Hepatocyte (in vitro differentiated cells): ENCODE measurements around the gene MAP7D3. TPM values are rescaled to one million over a fixed set of nuclear protein-coding genes. Genes with fewer than 3 reads are reported as not detected.

ENCODE experiments used
- DNase-seq: peaks from one replicate; pipeline ENCODE4 v3.0.0-alpha.2; 2016; ENCODE audit warnings: low spot score
- H2AFZ ChIP-seq: fragments of 200-600 bp; sonication (generic); 2 replicates; pipeline ENCODE4 v1.6.0; 2016; ENCODE audit warnings: antibody characterized with exemption, mild to moderate bottlenecking
- H3K27ac ChIP-seq: fragments of 200-600 bp; sonication (generic); 2 replicates; pipeline ENCODE4 v1.5.1; 2016; ENCODE audit warnings: mild to moderate bottlenecking
- H3K27me3 ChIP-seq: fragments of 200-600 bp; sonication (generic); 2 replicates; pipeline ENCODE4 v1.6.1; 2016
- H3K36me3 ChIP-seq: fragments of 200-600 bp; sonication (generic); replicated peaks from 2 replicates; pipeline ENCODE4 v1.5.1; 2016; ENCODE audit warnings: low read depth; ENCODE audit not compliant: insufficient read depth
- H3K4me1 ChIP-seq: fragments of 200-600 bp; sonication (generic); 2 replicates; pipeline ENCODE4 v1.5.1; 2016; ENCODE audit warnings: mild to moderate bottlenecking, moderate library complexity; ENCODE audit not compliant: insufficient read depth
- H3K4me2 ChIP-seq: fragments of 200-600 bp; sonication (generic); 2 replicates; pipeline ENCODE4 v1.6.0; 2016
- H3K4me3 ChIP-seq: fragments of 200-600 bp; sonication (generic); 2 replicates; pipeline ENCODE4 v1.5.1; 2016; ENCODE audit warnings: mild to moderate bottlenecking
- H3K79me2 ChIP-seq: fragments of 200-600 bp; sonication (generic); 2 replicates; pipeline ENCODE4 v1.6.0; 2017; ENCODE audit warnings: mild to moderate bottlenecking
- H3K9me2 ChIP-seq: fragments of 200-600 bp; sonication (generic); replicated peaks from 2 replicates; pipeline ENCODE4 v1.6.0; 2017; ENCODE audit warnings: mild to moderate bottlenecking; ENCODE audit not compliant: insufficient read depth
- H3K9me3 ChIP-seq: fragments of 200-600 bp; sonication (generic); 2 replicates; pipeline ENCODE4 v1.5.1; 2016; ENCODE audit warnings: low read depth, mild to moderate bottlenecking
- H4K20me1 ChIP-seq: fragments of 200-600 bp; sonication (generic); 2 replicates; pipeline ENCODE4 v1.6.0; 2016; ENCODE audit warnings: mild to moderate bottlenecking; ENCODE audit not compliant: insufficient read depth, poor library complexity, severe bottlenecking
- CTCF ChIP-seq: fragments of 200-600 bp; sonication (generic); IDR thresholded peaks from 2 replicates; pipeline ENCODE4 v1.5.1; 2016; ENCODE audit warnings: antibody characterized with exemption, mild to moderate bottlenecking; ENCODE audit not compliant: poor library complexity
- EZH2 ChIP-seq: fragments of 200-600 bp; sonication (generic); IDR thresholded peaks from 2 replicates; pipeline ENCODE4 v1.6.1; 2016; ENCODE audit warnings: antibody characterized with exemption, mild to moderate bottlenecking, borderline replicate concordance
- EZH2phosphoT487 ChIP-seq: fragments of 200-600 bp; sonication (generic); IDR thresholded peaks from one replicate; pipeline ENCODE4 v1.6.1; 2018; ENCODE audit warnings: antibody characterized with exemption, mild to moderate bottlenecking, low read depth, moderate library complexity; ENCODE audit not compliant: unreplicated experiment, severe bottlenecking
- WGBS: methylation state at CpG from one replicate; pipeline ENCODE4 v1.1.6; 2016; ENCODE audit warnings: low lambda C conversion rate; ENCODE audit errors: missing lambda C conversion rate; 5-methylcytosine and 5-hydroxymethylcytosine counted together
- polyA plus RNA-seq: library from polyadenylated mRNA; unstranded; fragments of >200 nt; fragmentation: Nextera tagmentation; extraction: Ambion mirVana; gene quantifications from 2 replicates; pipeline ENCODE4 v1.2.1, GENCODE V29; 2016
- total RNA-seq: library from RNA; depleted of rRNA; stranded (reverse); fragments of >200 nt; gene quantifications from 2 replicates; pipeline ENCODE4 v1.2.3, GENCODE V29; 2014

Gene MAP7D3
- total and polyA plus RNA-seq, 2 experiments from 2014 or later: 3.9 to 6.8 TPM

- Histone ChIP-seq H3K27me3 (no peaks in the 10 kb centered on the region), H3K36me3 (no peaks in the 10 kb centered on the region), H3K9me2 (no peaks in the 10 kb centered on the region), H3K4me1 (no peaks in the 10 kb centered on the region), H3K27ac (no peak overlapping the region), H2AFZ (no peak overlapping the region), H3K79me2 (no peaks in the 10 kb centered on the region), H3K4me2 (no peak overlapping the region), H3K9me3 (no peaks in the 10 kb centered on the region), H3K4me3 (no peak overlapping the region), H4K20me1 (no peaks in the 10 kb centered on the region)
- no peak for TF ChIP-seq EZH2phosphoT487
- TF ChIP-seq CTCF: no peak
- no peak for TF ChIP-seq EZH2
- WGBS: 68% methylated on average over 2 of the region's 2 CpGs
- DNase-seq: no peak
These were observed 62.0 kb downstream of the MAP7D3 start for GRCh38 chrX:136189222-136189621.

- Histone ChIP-seq H3K4me2 (no peak overlapping the region), H3K4me3 (no peak overlapping the region)
- WGBS: 69% methylated on average over 3 of the region's 3 CpGs
These were observed 65.2 kb downstream of the MAP7D3 start for GRCh38 chrX:136186023-136186413.

GRCh38 chrX:136185401-136186022 lies 65.7 kb downstream of the MAP7D3 start:
- H3K27me3 ChIP-seq: no peaks in the 10 kb centered on the region
- H3K27ac ChIP-seq: peak overlapping the region; percentile 32
- no peaks in the 10 kb centered on the region for H4K20me1 ChIP-seq
- no peaks in the 10 kb centered on the region for H3K9me3 ChIP-seq
- DNase-seq: no peak
- H3K36me3 ChIP-seq: no peaks in the 10 kb centered on the region
- TF ChIP-seq CTCF (no peak), EZH2phosphoT487 (no peak), EZH2 (no peak)
- no peak overlapping the region for H2AFZ ChIP-seq
- no peaks in the 10 kb centered on the region for H3K4me1 ChIP-seq
- no peaks in the 10 kb centered on the region for H3K9me2 ChIP-seq
- 35% methylated on average over 8 of the region's 8 CpGs for WGBS
- no peak overlapping the region for H3K4me3 ChIP-seq
- no peaks in the 10 kb centered on the region for H3K79me2 ChIP-seq
- H3K4me2 ChIP-seq: no peak overlapping the region

More at GRCh38 chrX:136186023-136186413, 65.2 kb downstream of the MAP7D3 start:
- TF ChIP-seq CTCF (no peak), EZH2 (no peak), EZH2phosphoT487 (no peak)
- no peak overlapping the region for H3K27ac ChIP-seq
- DNase-seq: no peak
- no peaks in the 10 kb centered on the region for H4K20me1 ChIP-seq
- H3K9me3 ChIP-seq: no peaks in the 10 kb centered on the region
- no peak overlapping the region for H2AFZ ChIP-seq
- no peaks in the 10 kb centered on the region for H3K9me2 ChIP-seq
- no peaks in the 10 kb centered on the region for H3K27me3 ChIP-seq
- no peaks in the 10 kb centered on the region for H3K4me1 ChIP-seq
- H3K79me2 ChIP-seq: no peaks in the 10 kb centered on the region
- no peaks in the 10 kb centered on the region for H3K36me3 ChIP-seq

- no peaks in the 10 kb centered on the region for H3K4me1 ChIP-seq
- WGBS: 78% methylated on average over 1 of the region's 1 CpG
These were observed 67.3 kb downstream of the MAP7D3 start for GRCh38 chrX:136183917-136184316.

More at GRCh38 chrX:136183917-136184316, 67.3 kb downstream of the MAP7D3 start:
- no peaks in the 10 kb centered on the region for H3K79me2 ChIP-seq
- no peak for TF ChIP-seq CTCF
- TF ChIP-seq EZH2: no peak
- TF ChIP-seq EZH2phosphoT487: no peak
- no peak overlapping the region for H2AFZ ChIP-seq
- H3K9me2 ChIP-seq: no peaks in the 10 kb centered on the region
- no peaks in the 10 kb centered on the region for H3K36me3 ChIP-seq
- no peak overlapping the region for H3K27ac ChIP-seq
- H4K20me1 ChIP-seq: no peaks in the 10 kb centered on the region
- H3K4me3 ChIP-seq: no peak overlapping the region
- no peaks in the 10 kb centered on the region for H3K27me3 ChIP-seq
- H3K4me2 ChIP-seq: no peak overlapping the region
- no peak for DNase-seq
- no peaks in the 10 kb centered on the region for H3K9me3 ChIP-seq
